K562 (cell line): ENCODE measurements around the gene SPTBN2. TPM values are rescaled to one million over a fixed set of nuclear protein-coding genes. Genes with fewer than 3 reads are reported as not detected.
A peak's percentile ranks its signal among the peaks of the same experiment; 100 is the strongest.

ENCODE experiments used
- ATF1 ChIP-seq, 2 experiments: fragments of 450-650 bp in 1 of 2; IDR thresholded peaks; 2 replicates each; pipeline ENCODE4 v1.6.1; 2016; ENCODE audit warnings: missing compliant biosample characterization in 1 of 2, missing genetic modification characterization in 1 of 2
- BACH1 ChIP-seq: fragments of 200-800 bp; sonication (Bioruptor generic); IDR thresholded peaks from 2 replicates; pipeline ENCODE4 v1.6.1; 2016; ENCODE audit warnings: missing genetic modification characterization, missing compliant biosample characterization
- CTBP1 ChIP-seq: fragments of 450-650 bp; IDR thresholded peaks from 2 replicates; pipeline ENCODE4 v1.6.1; 2016; ENCODE audit warnings: borderline replicate concordance
- CXXC5 ChIP-seq: fragments of 250-450 bp; sonication (Bioruptor Pico); IDR thresholded peaks from 2 replicates; pipeline ENCODE4 v1.8.0; 2022; ENCODE audit warnings: inconsistent platforms, mild to moderate bottlenecking, moderate library complexity
- DMBX1 ChIP-seq: fragments of 250-450 bp; sonication (Bioruptor Pico); IDR thresholded peaks from 2 replicates; pipeline ENCODE4 v1.8.0; 2022; ENCODE audit warnings: inconsistent platforms, mild to moderate bottlenecking, moderate library complexity, borderline replicate concordance
- HIVEP1 ChIP-seq: fragments of 250-450 bp; sonication (Bioruptor Pico); IDR thresholded peaks from 2 replicates; pipeline ENCODE4 v1.4.0; 2020; ENCODE audit warnings: mild to moderate bottlenecking
- LCOR ChIP-seq: sonication (generic); formaldehyde crosslinking; IDR thresholded peaks from 2 replicates; pipeline ENCODE4 v1.8.0; 2022; ENCODE audit warnings: mild to moderate bottlenecking, missing genetic modification reagents
- MAFF ChIP-seq: IDR thresholded peaks from 2 replicates; pipeline ENCODE4 v1.6.1; 2012; ENCODE audit warnings: low read length, improper control_type of control experiment
- MYBL2 ChIP-seq, 2 experiments: fragments of 450-650 bp in 1 of 2; sonication (generic) in 1 of 2; formaldehyde crosslinking in 1 of 2; IDR thresholded peaks; 2 replicates each; pipeline versions ENCODE4 v1.6.1 to v1.8.1; 2017 to 2022; ENCODE audit warnings: borderline replicate concordance in 1 of 2, inconsistent platforms in 1 of 2, low read depth in 1 of 2, mild to moderate bottlenecking in 1 of 2, missing genetic modification reagents in 1 of 2, moderate library complexity in 1 of 2
- NFE2 ChIP-seq: IDR thresholded peaks from 2 replicates; pipeline ENCODE4 v1.6.1; 2014; ENCODE audit warnings: antibody characterized with exemption, low read depth
- RBM15 ChIP-seq: fragments of 200-400 bp; formaldehyde crosslinking; IDR thresholded peaks from 2 replicates; pipeline ENCODE4 v1.6.1; 2018; ENCODE audit warnings: mild to moderate bottlenecking, low read length, moderate library complexity; ENCODE audit not compliant: insufficient read depth
- RBM17 ChIP-seq: fragments of 200-400 bp; formaldehyde crosslinking; IDR thresholded peaks from 2 replicates; pipeline ENCODE4 v1.6.1; 2017; ENCODE audit warnings: low read depth, mild to moderate bottlenecking, low read length, borderline replicate concordance
- SNIP1 ChIP-seq: fragments of 450-650 bp; IDR thresholded peaks from 2 replicates; pipeline ENCODE4 v1.7.1; 2017; ENCODE audit warnings: low read depth, mild to moderate bottlenecking
- ZBTB7A ChIP-seq: IDR thresholded peaks from 2 replicates; pipeline ENCODE4 v1.6.1; 2011; ENCODE audit warnings: low read depth, mild to moderate bottlenecking, low read length, moderate library complexity, borderline replicate concordance; ENCODE audit not compliant: control insufficient read depth
- ZKSCAN1 ChIP-seq: fragments of 150-350 bp; IDR thresholded peaks from 2 replicates; pipeline ENCODE4 v1.6.1; 2016; ENCODE audit warnings: low read depth, low read length
- ZNF444 ChIP-seq: fragments of 250-450 bp; sonication (Bioruptor Pico); IDR thresholded peaks from 2 replicates; pipeline ENCODE4 v1.4.0; 2020; ENCODE audit warnings: mild to moderate bottlenecking, moderate library complexity
- ZNF518B ChIP-seq: fragments of 250-450 bp; sonication (Bioruptor Pico); IDR thresholded peaks from 2 replicates; pipeline ENCODE4 v1.5.0; 2021; ENCODE audit warnings: mild to moderate bottlenecking, moderate library complexity
- polyA plus RNA-seq, 8 experiments: library from polyadenylated mRNA; depleted of rRNA in 4 of 8; stranded (reverse) in 5 of 8; unstranded in 3 of 8; fragments of >200 nt; fragmentation: Nextera tagmentation in 2 of 8; fragmentation: Illumina TruSeq in 1 of 8; extraction: Ambion mirVana in 2 of 8; extraction: Trizol in 1 of 8; gene quantifications; 2 replicates each; pipeline versions ENCODE4 v1.2.1 to v1.2.3, GENCODE V29; 2011 to 2014; ENCODE audit warnings: inconsistent platforms in 1 of 8, missing spikeins in 1 of 8
- total RNA-seq, 7 experiments: library from RNA; depleted of rRNA in 6 of 7; stranded (reverse); fragments of >200 nt in 6 of 7; fragmentation: Illumina TruSeq in 2 of 7; extraction: Trizol in 2 of 7; gene quantifications; 2 replicates each; pipeline versions ENCODE4 v1.2.1 to v1.2.3, GENCODE V29; 2011 to 2021; ENCODE audit warnings: low replicate concordance in 1 of 7
- TF ChIP-seq, protein P1 (sequence below): IDR thresholded peaks from 2 replicates; pipeline ENCODE4 v1.6.1; 2011; ENCODE audit warnings: borderline replicate concordance, low read depth, mild to moderate bottlenecking, moderate library complexity, low read length; ENCODE audit not compliant: insufficient read depth, poor library complexity, severe bottlenecking
- TF ChIP-seq, protein P2 (sequence below): sonication (generic); formaldehyde crosslinking; IDR thresholded peaks from 2 replicates; pipeline ENCODE4 v1.8.0; 2022; ENCODE audit warnings: mild to moderate bottlenecking, missing genetic modification reagents

SPTBN2 gene
- total and polyA plus RNA-seq, 9 of the 15 experiments (the other 6 are each of a cell fraction or from before 2014, with no cell fraction given) = 0.38 to 56.5 (median 19.7) TPM

DNA sequence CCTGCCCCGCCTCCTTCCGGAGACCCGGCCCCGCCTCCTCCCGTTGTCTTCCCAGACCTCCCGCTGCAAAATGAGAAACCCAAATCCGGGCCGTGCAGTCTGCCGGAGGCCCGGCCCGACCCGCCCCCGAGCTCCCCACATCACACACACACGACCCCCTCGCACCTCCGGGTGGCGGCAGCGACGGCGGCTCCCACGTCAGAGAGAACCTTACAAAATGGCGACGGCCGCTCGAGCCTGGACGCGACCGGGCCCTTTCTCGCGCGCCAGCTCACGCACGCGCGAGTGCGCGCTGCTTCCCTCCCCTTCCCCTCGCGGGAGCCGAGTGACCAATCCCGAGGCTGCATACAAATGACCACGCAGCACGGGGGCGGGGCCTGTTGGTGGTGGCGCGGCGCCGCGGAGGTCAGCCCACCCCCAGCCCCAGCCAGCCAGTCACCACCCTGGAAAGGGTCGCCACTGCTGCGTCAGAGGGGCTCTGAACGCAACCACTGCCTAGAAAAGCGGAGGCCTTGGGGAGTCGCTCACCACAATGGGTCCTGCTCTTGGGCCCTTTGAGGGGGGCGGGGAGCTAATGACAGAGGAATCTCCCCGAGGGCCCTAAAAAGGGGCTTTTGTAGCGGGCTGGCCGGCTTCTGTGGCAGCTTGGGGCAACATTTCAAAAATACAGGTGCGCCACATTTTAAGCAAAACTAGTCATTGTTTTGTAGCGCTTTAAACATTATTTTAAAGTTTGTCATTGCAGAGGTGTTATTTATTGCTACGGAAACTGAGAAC, 51.2 kb downstream of the SPTBN2 start, which contains the start of gene RBM4B (continued):
- TF ChIP-seq, protein P1, sequence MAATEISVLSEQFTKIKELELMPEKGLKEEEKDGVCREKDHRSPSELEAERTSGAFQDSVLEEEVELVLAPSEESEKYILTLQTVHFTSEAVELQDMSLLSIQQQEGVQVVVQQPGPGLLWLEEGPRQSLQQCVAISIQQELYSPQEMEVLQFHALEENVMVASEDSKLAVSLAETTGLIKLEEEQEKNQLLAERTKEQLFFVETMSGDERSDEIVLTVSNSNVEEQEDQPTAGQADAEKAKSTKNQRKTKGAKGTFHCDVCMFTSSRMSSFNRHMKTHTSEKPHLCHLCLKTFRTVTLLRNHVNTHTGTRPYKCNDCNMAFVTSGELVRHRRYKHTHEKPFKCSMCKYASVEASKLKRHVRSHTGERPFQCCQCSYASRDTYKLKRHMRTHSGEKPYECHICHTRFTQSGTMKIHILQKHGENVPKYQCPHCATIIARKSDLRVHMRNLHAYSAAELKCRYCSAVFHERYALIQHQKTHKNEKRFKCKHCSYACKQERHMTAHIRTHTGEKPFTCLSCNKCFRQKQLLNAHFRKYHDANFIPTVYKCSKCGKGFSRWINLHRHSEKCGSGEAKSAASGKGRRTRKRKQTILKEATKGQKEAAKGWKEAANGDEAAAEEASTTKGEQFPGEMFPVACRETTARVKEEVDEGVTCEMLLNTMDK = peak; percentile 12
- TF ChIP-seq NFE2 = peak; percentile 13; the same call in 1 of the 2 replicates
- TF ChIP-seq ZNF444 (CRISPR knock-in tag) = 0 out of 2 replicates have a peak, but pooled peaks have one; percentile 62
- TF ChIP-seq MYBL2 (IDR thresholded peaks at IDR 0.05; ENCODE audit: low read depth) = no peak
- no peak for TF ChIP-seq MYBL2 (CRISPR knock-in tag; IDR thresholded peaks at IDR 0.05; ENCODE audit: borderline replicate concordance)
- no peak for TF ChIP-seq RBM17
- TF ChIP-seq SNIP1 = no peak
- no peak for TF ChIP-seq BACH1 (tag)
- no peak for TF ChIP-seq RBM15
- no peak for TF ChIP-seq ZNF518B (CRISPR knock-in tag)
- peak; percentile 92 for TF ChIP-seq CXXC5 (CRISPR knock-in tag)
- TF ChIP-seq, protein P2, sequence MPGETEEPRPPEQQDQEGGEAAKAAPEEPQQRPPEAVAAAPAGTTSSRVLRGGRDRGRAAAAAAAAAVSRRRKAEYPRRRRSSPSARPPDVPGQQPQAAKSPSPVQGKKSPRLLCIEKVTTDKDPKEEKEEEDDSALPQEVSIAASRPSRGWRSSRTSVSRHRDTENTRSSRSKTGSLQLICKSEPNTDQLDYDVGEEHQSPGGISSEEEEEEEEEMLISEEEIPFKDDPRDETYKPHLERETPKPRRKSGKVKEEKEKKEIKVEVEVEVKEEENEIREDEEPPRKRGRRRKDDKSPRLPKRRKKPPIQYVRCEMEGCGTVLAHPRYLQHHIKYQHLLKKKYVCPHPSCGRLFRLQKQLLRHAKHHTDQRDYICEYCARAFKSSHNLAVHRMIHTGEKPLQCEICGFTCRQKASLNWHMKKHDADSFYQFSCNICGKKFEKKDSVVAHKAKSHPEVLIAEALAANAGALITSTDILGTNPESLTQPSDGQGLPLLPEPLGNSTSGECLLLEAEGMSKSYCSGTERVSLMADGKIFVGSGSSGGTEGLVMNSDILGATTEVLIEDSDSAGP (CRISPR knock-in tag) = no peak
- TF ChIP-seq DMBX1 (CRISPR knock-in tag) = peak; percentile 15; the same call in 1 of the 2 replicates
- TF ChIP-seq ZBTB7A = peak; percentile 91
- TF ChIP-seq MAFF = no peak
- no peak for TF ChIP-seq ATF1 (CRISPR knock-in tag; IDR thresholded peaks at IDR 0.05)
- TF ChIP-seq ATF1 (tag; IDR thresholded peaks at IDR 0.05) = peak; percentile 93
- no peak for TF ChIP-seq HIVEP1 (CRISPR knock-in tag)
- peak; percentile 47; the same call in 1 of the 2 replicates for TF ChIP-seq ZKSCAN1
- TF ChIP-seq LCOR (CRISPR knock-in tag) = no peak
- peak; percentile 34; the same call in 1 of the 2 replicates for TF ChIP-seq CTBP1
